SK-N-SH treated with all-trans-retinoic acid at 6 μM for 48 hours (cell line): ENCODE measurements around the gene SCIN.

Experiments
- ATAC-seq: fragments of 200-7000 bp; cut with Tn5 transposase; 3 replicates; pipeline ENCODE4 v1.9.1; 2020; ENCODE audit warnings: mild to moderate bottlenecking, moderate library complexity
- CSDC2 ChIP-seq: fragments of 250-450 bp; sonication (Bioruptor Pico); IDR thresholded peaks from 2 replicates; pipeline ENCODE4 v1.5.0; 2020; ENCODE audit warnings: mild to moderate bottlenecking, moderate library complexity
- ESRRG ChIP-seq: fragments of 250-450 bp; sonication (Bioruptor Pico); IDR thresholded peaks from 2 replicates; pipeline ENCODE4 v1.6.1; 2021; ENCODE audit warnings: mild to moderate bottlenecking
- GLIS3 ChIP-seq: fragments of 250-450 bp; sonication (Bioruptor Pico); IDR thresholded peaks from 2 replicates; pipeline ENCODE4 v1.5.0; 2020; ENCODE audit warnings: mild to moderate bottlenecking, moderate library complexity
- ISL1 ChIP-seq: fragments of 250-450 bp; sonication (Bioruptor Pico); IDR thresholded peaks from 2 replicates; pipeline ENCODE4 v2.1.2; 2022; ENCODE audit warnings: mild to moderate bottlenecking, moderate library complexity
- OSR1 ChIP-seq: fragments of 250-450 bp; sonication (Bioruptor Pico); IDR thresholded peaks from 2 replicates; pipeline ENCODE4 v1.8.0; 2022; ENCODE audit warnings: moderate library complexity, mild to moderate bottlenecking, inconsistent platforms
- PPARA ChIP-seq: fragments of 250-450 bp; sonication (Bioruptor Pico); IDR thresholded peaks from 2 replicates; pipeline ENCODE4 v1.5.0; 2020; ENCODE audit warnings: mild to moderate bottlenecking, borderline replicate concordance
- RARB ChIP-seq: fragments of 250-450 bp; sonication (Bioruptor Pico); IDR thresholded peaks from 2 replicates; pipeline ENCODE4 v1.8.0; 2021; ENCODE audit warnings: mild to moderate bottlenecking, moderate library complexity
- SNAI2 ChIP-seq: fragments of 250-450 bp; sonication (Bioruptor Pico); IDR thresholded peaks from 2 replicates; pipeline ENCODE4 v1.5.0; 2020; ENCODE audit warnings: mild to moderate bottlenecking, moderate library complexity
- TCF4 ChIP-seq: fragments of 250-450 bp; sonication (Bioruptor Pico); IDR thresholded peaks from 2 replicates; pipeline ENCODE4 v1.8.0; 2021; ENCODE audit warnings: mild to moderate bottlenecking, moderate library complexity, borderline replicate concordance
- ZFP3 ChIP-seq: fragments of 250-450 bp; sonication (Bioruptor Pico); IDR thresholded peaks from 2 replicates; pipeline ENCODE4 v1.5.0; 2020; ENCODE audit warnings: mild to moderate bottlenecking, moderate library complexity
- ZFP30 ChIP-seq: fragments of 450-650 bp; formaldehyde crosslinking; IDR thresholded peaks from 2 replicates; pipeline ENCODE4 v1.5.0; 2022; ENCODE audit warnings: mild to moderate bottlenecking, moderate library complexity
- ZNF565 ChIP-seq: fragments of 450-650 bp; formaldehyde crosslinking; conservative IDR thresholded peaks from 2 replicates; pipeline ENCODE4 v1.5.0; 2020; ENCODE audit warnings: low read depth, mild to moderate bottlenecking, moderate library complexity
- ZNF8 ChIP-seq: fragments of 450-650 bp; formaldehyde crosslinking; IDR thresholded peaks from 2 replicates; pipeline ENCODE4 v1.5.0; 2020; ENCODE audit warnings: mild to moderate bottlenecking, moderate library complexity
- TF ChIP-seq, protein P1 (sequence below): fragments of 250-450 bp; sonication (Bioruptor Pico); IDR thresholded peaks from 2 replicates; pipeline ENCODE4 v1.8.0; 2020; ENCODE audit warnings: mild to moderate bottlenecking, moderate library complexity, borderline replicate concordance
- TF ChIP-seq, protein P2 (sequence below): fragments of 250-450 bp; sonication (Bioruptor Pico); IDR thresholded peaks from 2 replicates; pipeline ENCODE4 v1.5.0; 2020; ENCODE audit warnings: mild to moderate bottlenecking, moderate library complexity
- TF ChIP-seq, protein P3 (sequence below): fragments of 250-450 bp; sonication (Bioruptor Pico); IDR thresholded peaks from 2 replicates; pipeline ENCODE4 v1.8.0; 2021; ENCODE audit warnings: low read depth, mild to moderate bottlenecking, moderate library complexity, borderline replicate concordance
- TF ChIP-seq, protein P4 (sequence below): fragments of 250-450 bp; sonication (Bioruptor Pico); IDR thresholded peaks from 2 replicates; pipeline ENCODE4 v1.5.1; 2020; ENCODE audit warnings: low read depth, mild to moderate bottlenecking, moderate library complexity
- TF ChIP-seq, protein P5 (sequence below): fragments of 250-450 bp; sonication (Bioruptor Pico); IDR thresholded peaks from 2 replicates; pipeline ENCODE4 v1.5.1; 2021; ENCODE audit warnings: mild to moderate bottlenecking, moderate library complexity

The SCIN gene

DNA sequence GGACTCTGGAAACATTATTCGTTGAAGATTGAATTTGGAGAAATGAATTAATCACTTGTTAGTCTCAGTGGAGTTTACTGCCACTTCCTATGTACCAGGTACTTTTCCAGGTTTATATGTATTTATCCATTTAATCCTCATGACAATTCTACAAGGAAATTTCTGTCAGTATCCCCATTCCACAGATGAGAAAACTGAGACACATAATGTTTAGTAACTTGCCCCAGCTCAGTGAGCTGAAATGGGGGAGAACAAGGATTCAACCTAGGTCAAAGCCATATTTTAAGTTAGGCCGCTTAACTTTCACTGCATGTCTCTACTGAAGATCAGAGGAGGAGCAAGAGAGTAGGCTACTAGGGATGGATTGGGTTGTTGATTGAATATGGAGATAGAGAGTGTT lies 4.6 kb upstream of the SCIN start (continued):
- TF ChIP-seq ZFP30 (CRISPR knock-in tag): no peak
- no peak for TF ChIP-seq TCF4 (CRISPR knock-in tag)
- TF ChIP-seq OSR1 (CRISPR knock-in tag): no peak
- TF ChIP-seq ZFP3 (CRISPR knock-in tag): no peak
- TF ChIP-seq, protein P1, sequence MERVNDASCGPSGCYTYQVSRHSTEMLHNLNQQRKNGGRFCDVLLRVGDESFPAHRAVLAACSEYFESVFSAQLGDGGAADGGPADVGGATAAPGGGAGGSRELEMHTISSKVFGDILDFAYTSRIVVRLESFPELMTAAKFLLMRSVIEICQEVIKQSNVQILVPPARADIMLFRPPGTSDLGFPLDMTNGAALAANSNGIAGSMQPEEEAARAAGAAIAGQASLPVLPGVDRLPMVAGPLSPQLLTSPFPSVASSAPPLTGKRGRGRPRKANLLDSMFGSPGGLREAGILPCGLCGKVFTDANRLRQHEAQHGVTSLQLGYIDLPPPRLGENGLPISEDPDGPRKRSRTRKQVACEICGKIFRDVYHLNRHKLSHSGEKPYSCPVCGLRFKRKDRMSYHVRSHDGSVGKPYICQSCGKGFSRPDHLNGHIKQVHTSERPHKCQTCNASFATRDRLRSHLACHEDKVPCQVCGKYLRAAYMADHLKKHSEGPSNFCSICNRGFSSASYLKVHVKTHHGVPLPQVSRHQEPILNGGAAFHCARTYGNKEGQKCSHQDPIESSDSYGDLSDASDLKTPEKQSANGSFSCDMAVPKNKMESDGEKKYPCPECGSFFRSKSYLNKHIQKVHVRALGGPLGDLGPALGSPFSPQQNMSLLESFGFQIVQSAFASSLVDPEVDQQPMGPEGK (CRISPR knock-in tag): no peak
- no peak for TF ChIP-seq PPARA (CRISPR knock-in tag)

DNA sequence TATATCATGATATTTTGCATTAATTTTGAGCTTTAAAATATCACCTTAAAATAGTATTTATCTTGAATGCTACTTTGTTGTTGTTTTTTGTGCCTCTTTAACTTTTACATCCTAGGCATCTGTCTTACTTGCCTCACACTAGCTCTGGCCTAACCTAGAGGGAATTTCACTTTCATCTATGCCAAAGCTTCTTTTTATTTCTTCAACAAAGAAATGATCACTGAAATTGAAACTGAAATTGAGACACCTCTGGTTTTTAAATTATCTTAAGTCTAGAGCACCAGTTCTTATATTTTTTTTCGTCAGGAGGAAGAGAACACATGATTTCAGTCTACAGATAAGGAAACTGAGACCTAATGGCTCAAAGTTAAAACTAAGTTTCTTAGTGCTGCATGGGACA lies 3.5 kb upstream of the SCIN start:
- ATAC-seq: no peak

DNA sequence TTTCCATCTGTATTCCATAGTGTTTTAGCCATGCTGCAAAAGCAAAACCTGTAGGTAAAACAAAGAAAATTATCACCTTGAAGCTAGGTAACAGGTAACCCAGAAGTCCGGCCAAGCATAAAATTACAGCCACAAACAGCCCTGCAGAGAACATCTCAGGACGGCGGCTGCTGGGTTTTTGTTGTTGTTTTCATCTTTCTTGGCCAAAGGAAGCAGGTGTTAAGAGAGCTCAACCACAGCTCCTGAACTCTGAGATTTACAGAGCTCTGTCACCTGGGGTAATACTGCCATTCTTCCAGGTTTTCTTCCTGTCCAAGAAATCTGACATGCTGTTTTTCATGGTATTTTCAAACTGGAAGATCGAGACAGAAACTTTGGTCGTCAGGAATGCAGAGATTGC lies 847 bp upstream of the SCIN start:
- no peak for ATAC-seq
- TF ChIP-seq GLIS3 (CRISPR knock-in tag): no peak
- no peak for TF ChIP-seq SNAI2
- TF ChIP-seq, protein P1 (CRISPR knock-in tag): no peak
- no peak for TF ChIP-seq ZNF565 (CRISPR knock-in tag)

More for the DNA sequence above, 3.5 kb upstream of the SCIN start:
- no peak for TF ChIP-seq ESRRG (CRISPR knock-in tag)
- TF ChIP-seq OSR1 (CRISPR knock-in tag): no peak
- TF ChIP-seq, protein P2, sequence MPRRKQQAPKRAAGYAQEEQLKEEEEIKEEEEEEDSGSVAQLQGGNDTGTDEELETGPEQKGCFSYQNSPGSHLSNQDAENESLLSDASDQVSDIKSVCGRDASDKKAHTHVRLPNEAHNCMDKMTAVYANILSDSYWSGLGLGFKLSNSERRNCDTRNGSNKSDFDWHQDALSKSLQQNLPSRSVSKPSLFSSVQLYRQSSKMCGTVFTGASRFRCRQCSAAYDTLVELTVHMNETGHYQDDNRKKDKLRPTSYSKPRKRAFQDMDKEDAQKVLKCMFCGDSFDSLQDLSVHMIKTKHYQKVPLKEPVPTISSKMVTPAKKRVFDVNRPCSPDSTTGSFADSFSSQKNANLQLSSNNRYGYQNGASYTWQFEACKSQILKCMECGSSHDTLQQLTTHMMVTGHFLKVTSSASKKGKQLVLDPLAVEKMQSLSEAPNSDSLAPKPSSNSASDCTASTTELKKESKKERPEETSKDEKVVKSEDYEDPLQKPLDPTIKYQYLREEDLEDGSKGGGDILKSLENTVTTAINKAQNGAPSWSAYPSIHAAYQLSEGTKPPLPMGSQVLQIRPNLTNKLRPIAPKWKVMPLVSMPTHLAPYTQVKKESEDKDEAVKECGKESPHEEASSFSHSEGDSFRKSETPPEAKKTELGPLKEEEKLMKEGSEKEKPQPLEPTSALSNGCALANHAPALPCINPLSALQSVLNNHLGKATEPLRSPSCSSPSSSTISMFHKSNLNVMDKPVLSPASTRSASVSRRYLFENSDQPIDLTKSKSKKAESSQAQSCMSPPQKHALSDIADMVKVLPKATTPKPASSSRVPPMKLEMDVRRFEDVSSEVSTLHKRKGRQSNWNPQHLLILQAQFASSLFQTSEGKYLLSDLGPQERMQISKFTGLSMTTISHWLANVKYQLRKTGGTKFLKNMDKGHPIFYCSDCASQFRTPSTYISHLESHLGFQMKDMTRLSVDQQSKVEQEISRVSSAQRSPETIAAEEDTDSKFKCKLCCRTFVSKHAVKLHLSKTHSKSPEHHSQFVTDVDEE (CRISPR knock-in tag): no peak
- TF ChIP-seq RARB (CRISPR knock-in tag): no peak
- TF ChIP-seq, protein P3, sequence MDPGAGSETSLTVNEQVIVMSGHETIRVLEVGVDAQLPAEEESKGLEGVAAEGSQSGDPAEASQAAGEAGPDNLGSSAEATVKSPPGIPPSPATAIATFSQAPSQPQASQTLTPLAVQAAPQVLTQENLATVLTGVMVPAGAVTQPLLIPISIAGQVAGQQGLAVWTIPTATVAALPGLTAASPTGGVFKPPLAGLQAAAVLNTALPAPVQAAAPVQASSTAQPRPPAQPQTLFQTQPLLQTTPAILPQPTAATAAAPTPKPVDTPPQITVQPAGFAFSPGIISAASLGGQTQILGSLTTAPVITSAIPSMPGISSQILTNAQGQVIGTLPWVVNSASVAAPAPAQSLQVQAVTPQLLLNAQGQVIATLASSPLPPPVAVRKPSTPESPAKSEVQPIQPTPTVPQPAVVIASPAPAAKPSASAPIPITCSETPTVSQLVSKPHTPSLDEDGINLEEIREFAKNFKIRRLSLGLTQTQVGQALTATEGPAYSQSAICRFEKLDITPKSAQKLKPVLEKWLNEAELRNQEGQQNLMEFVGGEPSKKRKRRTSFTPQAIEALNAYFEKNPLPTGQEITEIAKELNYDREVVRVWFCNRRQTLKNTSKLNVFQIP (CRISPR knock-in tag): no peak
- TF ChIP-seq ISL1 (CRISPR knock-in tag): no peak
- TF ChIP-seq, protein P1 (CRISPR knock-in tag): no peak
- no peak for TF ChIP-seq TCF4 (CRISPR knock-in tag)
- TF ChIP-seq GLIS3 (CRISPR knock-in tag): no peak
- TF ChIP-seq, protein P4, sequence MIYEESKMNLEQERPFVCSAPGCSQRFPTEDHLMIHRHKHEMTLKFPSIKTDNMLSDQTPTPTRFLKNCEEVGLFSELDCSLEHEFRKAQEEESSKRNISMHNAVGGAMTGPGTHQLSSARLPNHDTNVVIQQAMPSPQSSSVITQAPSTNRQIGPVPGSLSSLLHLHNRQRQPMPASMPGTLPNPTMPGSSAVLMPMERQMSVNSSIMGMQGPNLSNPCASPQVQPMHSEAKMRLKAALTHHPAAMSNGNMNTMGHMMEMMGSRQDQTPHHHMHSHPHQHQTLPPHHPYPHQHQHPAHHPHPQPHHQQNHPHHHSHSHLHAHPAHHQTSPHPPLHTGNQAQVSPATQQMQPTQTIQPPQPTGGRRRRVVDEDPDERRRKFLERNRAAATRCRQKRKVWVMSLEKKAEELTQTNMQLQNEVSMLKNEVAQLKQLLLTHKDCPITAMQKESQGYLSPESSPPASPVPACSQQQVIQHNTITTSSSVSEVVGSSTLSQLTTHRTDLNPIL: no peak
- TF ChIP-seq ZNF8 (CRISPR knock-in tag): no peak
- TF ChIP-seq, protein P5, sequence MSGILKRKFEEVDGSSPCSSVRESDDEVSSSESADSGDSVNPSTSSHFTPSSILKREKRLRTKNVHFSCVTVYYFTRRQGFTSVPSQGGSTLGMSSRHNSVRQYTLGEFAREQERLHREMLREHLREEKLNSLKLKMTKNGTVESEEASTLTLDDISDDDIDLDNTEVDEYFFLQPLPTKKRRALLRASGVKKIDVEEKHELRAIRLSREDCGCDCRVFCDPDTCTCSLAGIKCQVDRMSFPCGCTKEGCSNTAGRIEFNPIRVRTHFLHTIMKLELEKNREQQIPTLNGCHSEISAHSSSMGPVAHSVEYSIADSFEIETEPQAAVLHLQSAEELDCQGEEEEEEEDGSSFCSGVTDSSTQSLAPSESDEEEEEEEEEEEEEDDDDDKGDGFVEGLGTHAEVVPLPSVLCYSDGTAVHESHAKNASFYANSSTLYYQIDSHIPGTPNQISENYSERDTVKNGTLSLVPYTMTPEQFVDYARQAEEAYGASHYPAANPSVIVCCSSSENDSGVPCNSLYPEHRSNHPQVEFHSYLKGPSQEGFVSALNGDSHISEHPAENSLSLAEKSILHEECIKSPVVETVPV (CRISPR knock-in tag): no peak
- TF ChIP-seq CSDC2 (CRISPR knock-in tag): no peak
- TF ChIP-seq PPARA (CRISPR knock-in tag): no peak
